ENCODE results near the gene G3BP2.

Gene G3BP2

GRCh38 chr4:75714011-75714410 is 40.8 kb upstream of the G3BP2 start:
- Histone ChIP-seq H3K9ac (ENCODE audit: low read depth, low read length) (no peak overlapping the region), H4K20me1 (ENCODE audit: insufficient read depth, low read length) (no peaks in the 10 kb centered on the region), H3K4me1 (ENCODE audit: insufficient read depth, low read length) (no peaks in the 10 kb centered on the region), H3K4me2 (ENCODE audit: insufficient read depth, low read length) (no peak overlapping the region), H2AFZ (ENCODE audit: low read depth, low read length) (no peak overlapping the region), H3K27me3 (ENCODE audit: insufficient read depth, low read length, poor library complexity) (no peaks in the 10 kb centered on the region), H3K36me3 (ENCODE audit: insufficient read depth, low read length) (no peaks in the 10 kb centered on the region; the same call in 1 of the 2 replicates), H3K9me3 (ENCODE audit: insufficient read depth, low read length, severe bottlenecking) (no peaks in the 10 kb centered on the region), H3K27ac (ENCODE audit: low read length) (no peak overlapping the region), H3K4me3 (ENCODE audit: low read depth in 1 of 2, low read length in 2 of 2) (no peak overlapping the region), H3K79me2 (ENCODE audit: insufficient read depth, low read length) (no peaks in the 10 kb centered on the region)
- DNase-seq (no peak), ATAC-seq (ENCODE audit: insufficient read depth, low read depth) (no peak)
- TF ChIP-seq CTCF (IDR thresholded peaks at IDR 0.05; ENCODE audit: borderline replicate concordance, extremely low read depth, low read length, poor library complexity, severe bottlenecking) (no peak), EZH2 (IDR thresholded peaks at IDR 0.05; ENCODE audit: borderline replicate concordance, low read depth, low read length, severe bottlenecking) (no peak)

- Histone ChIP-seq H4K20me1 (ENCODE audit: insufficient read depth, low read length) (no peaks in the 10 kb centered on the region), H3K4me2 (ENCODE audit: insufficient read depth, low read length) (no peak overlapping the region)
- TF ChIP-seq EZH2 (IDR thresholded peaks at IDR 0.05; ENCODE audit: borderline replicate concordance, low read depth, low read length, severe bottlenecking): no peak
- TF ChIP-seq CTCF (IDR thresholded peaks at IDR 0.05; ENCODE audit: borderline replicate concordance, extremely low read depth, low read length, poor library complexity, severe bottlenecking): no peak
Observed at GRCh38 chr4:75710246-75710645, 37.0 kb upstream of the G3BP2 start.

GRCh38 chr4:75708218-75708691 is 35.0 kb upstream of the G3BP2 start:
- DNase-seq (peak; percentile 16), ATAC-seq (ENCODE audit: insufficient read depth, low read depth) (peak; percentile 58)
- Histone ChIP-seq H2AFZ (ENCODE audit: low read depth, low read length) (no peak overlapping the region), H4K20me1 (ENCODE audit: insufficient read depth, low read length) (no peaks in the 10 kb centered on the region), H3K9ac (ENCODE audit: low read depth, low read length) (no peak overlapping the region), H3K79me2 (ENCODE audit: insufficient read depth, low read length) (no peaks in the 10 kb centered on the region), H3K27me3 (ENCODE audit: insufficient read depth, low read length, poor library complexity) (no peaks in the 10 kb centered on the region), H3K4me1 (ENCODE audit: insufficient read depth, low read length) (no peaks in the 10 kb centered on the region), H3K36me3 (ENCODE audit: insufficient read depth, low read length) (no peaks in the 10 kb centered on the region), H3K9me3 (ENCODE audit: insufficient read depth, low read length, severe bottlenecking) (no peaks in the 10 kb centered on the region), H3K4me2 (ENCODE audit: insufficient read depth, low read length) (no peak overlapping the region), H3K4me3 (ENCODE audit: low read depth in 1 of 2, low read length in 2 of 2) (no peak overlapping the region), H3K27ac (ENCODE audit: low read length) (no peak overlapping the region)
- peak; percentile 56 for TF ChIP-seq CTCF (IDR thresholded peaks at IDR 0.05; ENCODE audit: borderline replicate concordance, extremely low read depth, low read length, poor library complexity, severe bottlenecking)
- TF ChIP-seq EZH2 (IDR thresholded peaks at IDR 0.05; ENCODE audit: borderline replicate concordance, low read depth, low read length, severe bottlenecking): no peak

More at GRCh38 chr4:75710246-75710645, 37.0 kb upstream of the G3BP2 start:
- Histone ChIP-seq H3K4me1 (ENCODE audit: insufficient read depth, low read length) (no peaks in the 10 kb centered on the region), H3K27me3 (ENCODE audit: insufficient read depth, low read length, poor library complexity) (no peaks in the 10 kb centered on the region), H3K9ac (ENCODE audit: low read depth, low read length) (no peak overlapping the region), H3K36me3 (ENCODE audit: insufficient read depth, low read length) (no peaks in the 10 kb centered on the region), H3K9me3 (ENCODE audit: insufficient read depth, low read length, severe bottlenecking) (no peaks in the 10 kb centered on the region), H3K79me2 (ENCODE audit: insufficient read depth, low read length) (no peaks in the 10 kb centered on the region), H2AFZ (ENCODE audit: low read depth, low read length) (no peak overlapping the region), H3K27ac (ENCODE audit: low read length) (no peak overlapping the region), H3K4me3 (ENCODE audit: low read depth in 1 of 2, low read length in 2 of 2) (no peak overlapping the region)
- no peak for ATAC-seq (ENCODE audit: insufficient read depth, low read depth)
- no peak for DNase-seq

Measured in DND-41 (cell line).